GM12878 (cell line): ENCODE data around the gene SENP5. TPM values are rescaled to one million over a fixed set of nuclear protein-coding genes. Genes with fewer than 3 reads are reported as not detected.

Experiments
- BMI1 ChIP-seq: fragments of 450-650 bp; IDR thresholded peaks from 2 replicates; pipeline ENCODE4 v1.6.1; 2016; ENCODE audit warnings: mild to moderate bottlenecking, moderate library complexity, borderline replicate concordance
- CHD2 ChIP-seq: IDR thresholded peaks from 2 replicates; pipeline ENCODE4 v1.6.1; 2011; ENCODE audit warnings: low read depth, low read length, improper control_type of control experiment, borderline replicate concordance
- CTCF ChIP-seq, 3 experiments: IDR thresholded peaks in 2 of 3; conservative IDR thresholded peaks in 1 of 3; 2 replicates each; pipeline ENCODE4 v1.5.1; 2011; ENCODE audit warnings: low read depth in 3 of 3, low read length in 3 of 3, mild to moderate bottlenecking in 3 of 3, control low read depth in 2 of 3, moderate library complexity in 2 of 3, inconsistent platforms in 1 of 3, mixed read lengths in 1 of 3; ENCODE audit not compliant: control insufficient read depth in 2 of 3, insufficient read depth in 1 of 3; ENCODE audit errors: extremely low read depth in 1 of 3
- E4F1 ChIP-seq: fragments of 450-650 bp; IDR thresholded peaks from 2 replicates; pipeline ENCODE4 v1.6.1; 2018; ENCODE audit warnings: borderline replicate concordance, mild to moderate bottlenecking; ENCODE audit not compliant: partially characterized antibody
- GABPA ChIP-seq: IDR thresholded peaks from 2 replicates; pipeline ENCODE4 v1.6.1; 2014; ENCODE audit warnings: antibody characterized with exemption, low read depth, mild to moderate bottlenecking, inconsistent platforms
- HDAC2 ChIP-seq: fragments of 200-600 bp; sonication (generic); IDR thresholded peaks from 2 replicates; pipeline ENCODE4 v1.6.1; 2017
- IKZF1 ChIP-seq: fragments of 450-650 bp; conservative IDR thresholded peaks from 2 replicates; pipeline ENCODE4 v1.6.1; 2017; ENCODE audit warnings: antibody characterized with exemption, mild to moderate bottlenecking
- IRF4 ChIP-seq: IDR thresholded peaks from 2 replicates; pipeline ENCODE4 v1.6.1; 2011; ENCODE audit warnings: low read depth, low read length
- MTA2 ChIP-seq: fragments of 450-650 bp; IDR thresholded peaks from 2 replicates; pipeline ENCODE4 v1.6.1; 2016; ENCODE audit warnings: low read depth, mild to moderate bottlenecking, moderate library complexity
- POLR2A ChIP-seq: IDR thresholded peaks from 2 replicates; pipeline ENCODE4 v1.6.1; 2011; ENCODE audit warnings: low read depth, mild to moderate bottlenecking, low read length
- RELA ChIP-seq: fragments of 450-650 bp; IDR thresholded peaks from 2 replicates; pipeline ENCODE4 v1.8.0; 2014; ENCODE audit warnings: borderline replicate concordance; ENCODE audit not compliant: partially characterized antibody
- SMARCA5 ChIP-seq: fragments of 450-650 bp; IDR thresholded peaks from 2 replicates; pipeline ENCODE4 v1.6.1; 2017; ENCODE audit warnings: mild to moderate bottlenecking
- SMC3 ChIP-seq: IDR thresholded peaks from 2 replicates; pipeline ENCODE4 v1.6.1; 2011; ENCODE audit warnings: low read length, improper control_type of control experiment, borderline replicate concordance
- SREBF1 ChIP-seq: IDR thresholded peaks from 2 replicates; pipeline ENCODE4 v1.6.1; 2012; ENCODE audit warnings: mild to moderate bottlenecking, low read length
- TCF3 ChIP-seq: IDR thresholded peaks from 2 replicates; pipeline ENCODE4 v1.6.1; 2012; ENCODE audit warnings: low read depth, mild to moderate bottlenecking, low read length, borderline replicate concordance; ENCODE audit not compliant: insufficient read depth
- WRNIP1 ChIP-seq: IDR thresholded peaks from 2 replicates; pipeline ENCODE4 v1.6.1; 2011; ENCODE audit warnings: low read depth, low read length, improper control_type of control experiment, borderline replicate concordance
- ZNF24 ChIP-seq: fragments of 450-650 bp; IDR thresholded peaks from 2 replicates; pipeline ENCODE4 v1.6.1; 2017; ENCODE audit warnings: antibody characterized with exemption, mild to moderate bottlenecking
- polyA plus RNA-seq, 11 experiments: library from polyadenylated mRNA; depleted of rRNA in 4 of 11; unstranded in 6 of 11; stranded (reverse) in 5 of 11; fragments of >200 nt; fragmentation: Nextera tagmentation in 4 of 11; fragmentation: Illumina TruSeq in 1 of 11; extraction: Ambion mirVana in 4 of 11; extraction: Trizol in 1 of 11; gene quantifications; 1 replicate in 1 of 11; 2 replicates in 10 of 11; pipeline versions ENCODE4 v1.2.1 to v1.2.3, GENCODE V29; 2011 to 2016; ENCODE audit warnings: inconsistent platforms in 2 of 11, missing spikeins in 2 of 11, low read depth in 1 of 11
- total RNA-seq, 4 experiments: library from RNA; depleted of rRNA in 3 of 4; stranded (reverse); fragments of >200 nt in 3 of 4; fragmentation: Illumina TruSeq in 1 of 4; extraction: Trizol in 1 of 4; gene quantifications; 2 replicates each; pipeline versions ENCODE4 v1.2.1 to v1.2.3, GENCODE V29; 2013 to 2021
- TF ChIP-seq, protein P1 (sequence below): IDR thresholded peaks from 2 replicates; pipeline ENCODE4 v1.6.1; 2012; ENCODE audit warnings: low read length, inconsistent platforms
- TF ChIP-seq, protein P2 (sequence below): fragments of 450-650 bp; IDR thresholded peaks from 2 replicates; pipeline ENCODE4 v1.6.1; 2017; ENCODE audit warnings: antibody characterized with exemption, mild to moderate bottlenecking, moderate library complexity

The SENP5 gene
- total and polyA plus RNA-seq, 10 of the 15 experiments (the other 5 are each of a cell fraction or from before 2014, with no cell fraction given), result 6.4 to 28.4 (median 15.6) TPM

DNA sequence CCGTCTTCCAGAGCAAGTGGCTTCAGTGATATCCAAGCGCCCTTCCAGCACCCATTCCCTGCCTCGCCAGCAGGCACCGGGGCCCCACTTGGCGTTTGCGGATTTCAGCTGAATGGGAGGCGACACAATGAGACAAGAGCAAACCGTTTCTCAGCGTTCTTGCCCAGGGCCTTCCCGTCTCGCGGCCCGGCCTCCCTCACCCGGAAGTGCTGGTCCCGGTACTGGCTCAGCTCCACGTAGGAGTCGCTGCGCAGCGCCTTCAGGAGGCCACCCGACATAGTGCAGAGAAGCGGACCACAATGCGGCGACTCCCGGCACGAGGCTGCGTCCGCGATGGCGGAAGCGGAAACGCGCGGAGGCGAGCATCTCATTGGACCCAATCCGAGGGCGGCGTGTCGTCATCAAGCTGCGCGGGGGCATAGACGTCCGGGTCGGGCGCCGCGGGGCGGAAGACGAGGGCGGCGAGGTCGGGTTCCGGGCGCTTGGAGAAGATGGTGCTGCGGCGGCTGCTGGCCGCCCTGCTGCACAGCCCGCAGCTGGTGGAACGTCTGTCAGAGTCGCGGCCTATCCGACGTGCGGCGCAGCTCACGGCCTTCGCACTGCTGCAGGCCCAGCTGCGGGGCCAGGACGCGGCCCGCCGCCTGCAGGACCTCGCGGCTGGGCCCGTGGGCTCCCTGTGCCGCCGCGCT, 74.7 kb downstream of the SENP5 start, which contains the start of gene NCBP2 (continued):
- TF ChIP-seq CHD2, result peak; percentile 90
- peak; percentile 57 for TF ChIP-seq SMC3
- peak; percentile 82 for TF ChIP-seq SMARCA5
- TF ChIP-seq, protein P1, sequence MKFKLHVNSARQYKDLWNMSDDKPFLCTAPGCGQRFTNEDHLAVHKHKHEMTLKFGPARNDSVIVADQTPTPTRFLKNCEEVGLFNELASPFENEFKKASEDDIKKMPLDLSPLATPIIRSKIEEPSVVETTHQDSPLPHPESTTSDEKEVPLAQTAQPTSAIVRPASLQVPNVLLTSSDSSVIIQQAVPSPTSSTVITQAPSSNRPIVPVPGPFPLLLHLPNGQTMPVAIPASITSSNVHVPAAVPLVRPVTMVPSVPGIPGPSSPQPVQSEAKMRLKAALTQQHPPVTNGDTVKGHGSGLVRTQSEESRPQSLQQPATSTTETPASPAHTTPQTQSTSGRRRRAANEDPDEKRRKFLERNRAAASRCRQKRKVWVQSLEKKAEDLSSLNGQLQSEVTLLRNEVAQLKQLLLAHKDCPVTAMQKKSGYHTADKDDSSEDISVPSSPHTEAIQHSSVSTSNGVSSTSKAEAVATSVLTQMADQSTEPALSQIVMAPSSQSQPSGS, result no peak
- peak; percentile 97 for TF ChIP-seq POLR2A
- no peak for TF ChIP-seq BMI1
- TF ChIP-seq GABPA, result peak; percentile 93
- no peak for TF ChIP-seq TCF3
- TF ChIP-seq RELA, result no peak
- peak; percentile 32 for TF ChIP-seq MTA2
- TF ChIP-seq, protein P2, sequence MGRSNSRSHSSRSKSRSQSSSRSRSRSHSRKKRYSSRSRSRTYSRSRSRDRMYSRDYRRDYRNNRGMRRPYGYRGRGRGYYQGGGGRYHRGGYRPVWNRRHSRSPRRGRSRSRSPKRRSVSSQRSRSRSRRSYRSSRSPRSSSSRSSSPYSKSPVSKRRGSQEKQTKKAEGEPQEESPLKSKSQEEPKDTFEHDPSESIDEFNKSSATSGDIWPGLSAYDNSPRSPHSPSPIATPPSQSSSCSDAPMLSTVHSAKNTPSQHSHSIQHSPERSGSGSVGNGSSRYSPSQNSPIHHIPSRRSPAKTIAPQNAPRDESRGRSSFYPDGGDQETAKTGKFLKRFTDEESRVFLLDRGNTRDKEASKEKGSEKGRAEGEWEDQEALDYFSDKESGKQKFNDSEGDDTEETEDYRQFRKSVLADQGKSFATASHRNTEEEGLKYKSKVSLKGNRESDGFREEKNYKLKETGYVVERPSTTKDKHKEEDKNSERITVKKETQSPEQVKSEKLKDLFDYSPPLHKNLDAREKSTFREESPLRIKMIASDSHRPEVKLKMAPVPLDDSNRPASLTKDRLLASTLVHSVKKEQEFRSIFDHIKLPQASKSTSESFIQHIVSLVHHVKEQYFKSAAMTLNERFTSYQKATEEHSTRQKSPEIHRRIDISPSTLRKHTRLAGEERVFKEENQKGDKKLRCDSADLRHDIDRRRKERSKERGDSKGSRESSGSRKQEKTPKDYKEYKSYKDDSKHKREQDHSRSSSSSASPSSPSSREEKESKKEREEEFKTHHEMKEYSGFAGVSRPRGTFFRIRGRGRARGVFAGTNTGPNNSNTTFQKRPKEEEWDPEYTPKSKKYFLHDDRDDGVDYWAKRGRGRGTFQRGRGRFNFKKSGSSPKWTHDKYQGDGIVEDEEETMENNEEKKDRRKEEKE, result no peak
- TF ChIP-seq IRF4, result peak; percentile 54; the same call in 1 of the 2 replicates
- no peak for TF ChIP-seq ZNF24
- no peak for TF ChIP-seq WRNIP1
- TF ChIP-seq CTCF (IDR thresholded peaks at IDR 0.05 in 2 of 3, conservative IDR thresholded peaks at IDR 0.05 in 1 of 3; ENCODE audit: control insufficient read depth in 2 of 3, extremely low read depth in 1 of 3, insufficient read depth in 1 of 3, low read depth in 3 of 3, low read length in 3 of 3), result peak; percentile 80 to 86 (median 83)
- peak; percentile 91 for TF ChIP-seq E4F1
- no peak; the same call in 1 of the 2 replicates for TF ChIP-seq SREBF1
- TF ChIP-seq HDAC2, result 0 out of 2 replicates have a peak, but pooled peaks have one; percentile 15
- TF ChIP-seq IKZF1, result peak; percentile 94
